Liver (tissue), 3 donors: ENCODE measurements around the gene PHLDB2.

Source experiments
- CTCF ChIP-seq: fragments of 150-350 bp; IDR thresholded peaks from 2 replicates; pipeline ENCODE4 v1.5.1; 2017; ENCODE audit warnings: improper control_type of control experiment, low read depth, low read length; ENCODE audit not compliant: missing input control
- SP1 ChIP-seq: IDR thresholded peaks from 2 replicates; pipeline ENCODE4 v1.6.1; 2018; ENCODE audit warnings: antibody characterized with exemption, mild to moderate bottlenecking
- ZBTB33 ChIP-seq: IDR thresholded peaks from 2 replicates; pipeline ENCODE4 v1.6.1; 2016; ENCODE audit warnings: antibody characterized with exemption
- donor health status: healthy.
- donor health status: healthy.

- TF ChIP-seq CTCF (no peak), SP1 (no peak), ZBTB33 (no peak)
These were observed 3.9 kb downstream of the PHLDB2 start for GRCh38 chr3:111862974-111863373.
